ENCODE measurements around the gene ISCA2.

- TF ChIP-seq POLR2A (IDR thresholded peaks at IDR 0.05): no peak
- no peak for TF ChIP-seq CTCF (IDR thresholded peaks at IDR 0.05)
These were observed 10.4 kb downstream of the ISCA2 start for GRCh38 chr14:74503938-74504335.
